Liver (tissue), 9 donors: ENCODE results near the gene DIDO1. TPM values are rescaled to one million over a fixed set of nuclear protein-coding genes. Genes with fewer than 3 reads are reported as not detected.

Experiments used
- DNase-seq: peaks from one replicate; pipeline ENCODE4 v3.0.0-alpha.2; 2017; ENCODE audit warnings: low spot score
- H3K27ac ChIP-seq, 2 donors: one replicate each; pipeline ENCODE4 v1.7.0; 2013; ENCODE audit warnings: inconsistent platforms in 2 of 2, low read length in 2 of 2, control low read depth in 1 of 2, low read depth in 1 of 2, mild to moderate bottlenecking in 1 of 2
- H3K27me3 ChIP-seq, 4 donors: one replicate each; pipeline versions ENCODE4 v1.6.1 to v1.7.0; 2013; ENCODE audit warnings: low read length in 3 of 4, inconsistent platforms in 1 of 4, mild to moderate bottlenecking in 1 of 4, moderate library complexity in 1 of 4; ENCODE audit not compliant: control insufficient read depth in 4 of 4, insufficient read depth in 4 of 4
- H3K36me3 ChIP-seq, 4 donors: one replicate each; pipeline versions ENCODE4 v1.6.1 to v1.7.0; 2013; ENCODE audit warnings: low read length in 3 of 4, mild to moderate bottlenecking in 3 of 4, low read depth in 1 of 4, moderate library complexity in 1 of 4; ENCODE audit not compliant: control insufficient read depth in 4 of 4, insufficient read depth in 3 of 4
- H3K4me1 ChIP-seq, 4 donors: one replicate each; pipeline versions ENCODE4 v1.6.1 to v1.7.0; 2013; ENCODE audit warnings: low read length in 3 of 4, mild to moderate bottlenecking in 3 of 4, moderate library complexity in 1 of 4; ENCODE audit not compliant: control insufficient read depth in 4 of 4, insufficient read depth in 4 of 4
- H3K4me3 ChIP-seq, 3 donors: one replicate each; pipeline versions ENCODE4 v1.6.1 to v1.7.0; 2013; ENCODE audit warnings: low read length in 3 of 3, control low read depth in 1 of 3, low read depth in 1 of 3, mild to moderate bottlenecking in 1 of 3
- H3K9ac ChIP-seq, 2 donors: one replicate each; pipeline ENCODE4 v1.7.0; 2013; ENCODE audit warnings: low read length in 2 of 2, mild to moderate bottlenecking in 2 of 2, moderate library complexity in 2 of 2, control low read depth in 1 of 2, low read depth in 1 of 2
- H3K9me3 ChIP-seq, 4 donors: one replicate each; pipeline versions ENCODE4 v1.6.1 to v1.7.0; 2013; ENCODE audit warnings: low read length in 3 of 4; ENCODE audit not compliant: control insufficient read depth in 4 of 4
- ATF3 ChIP-seq: IDR thresholded peaks from 2 replicates; pipeline ENCODE4 v1.6.1; 2016; ENCODE audit warnings: antibody characterized with exemption
- FOXA1 ChIP-seq: IDR thresholded peaks from 2 replicates; pipeline ENCODE4 v1.6.1; 2016; ENCODE audit warnings: antibody characterized with exemption
- FOXA2 ChIP-seq: IDR thresholded peaks from 2 replicates; pipeline ENCODE4 v1.6.1; 2016; ENCODE audit warnings: antibody characterized with exemption
- GABPA ChIP-seq, 2 donors: IDR thresholded peaks in 1 of 2; conservative IDR thresholded peaks in 1 of 2; 2 replicates each; pipeline ENCODE4 v1.6.1; 2016; ENCODE audit warnings: antibody characterized with exemption in 2 of 2, mild to moderate bottlenecking in 1 of 2, moderate library complexity in 1 of 2
- HNF4A ChIP-seq, 2 donors: conservative IDR thresholded peaks; 2 replicates each; pipeline ENCODE4 v1.6.1; 2016; ENCODE audit warnings: antibody characterized with exemption in 2 of 2, mild to moderate bottlenecking in 2 of 2
- HNF4G ChIP-seq: IDR thresholded peaks from 2 replicates; pipeline ENCODE4 v1.6.1; 2016; ENCODE audit warnings: antibody characterized with exemption
- JUND ChIP-seq, 2 donors: IDR thresholded peaks; 2 replicates each; pipeline ENCODE4 v1.6.1; 2016; ENCODE audit warnings: antibody characterized with exemption in 2 of 2
- MAX ChIP-seq: IDR thresholded peaks from 2 replicates; pipeline ENCODE4 v1.6.1; 2016; ENCODE audit warnings: antibody characterized with exemption
- NR2F2 ChIP-seq: IDR thresholded peaks from 2 replicates; pipeline ENCODE4 v1.6.1; 2016; ENCODE audit warnings: antibody characterized with exemption
- RAD21 ChIP-seq, 2 donors: IDR thresholded peaks; 2 replicates each; pipeline ENCODE4 v1.6.1; 2016; ENCODE audit warnings: antibody characterized with exemption in 2 of 2, mild to moderate bottlenecking in 2 of 2
- REST ChIP-seq: IDR thresholded peaks from 2 replicates; pipeline ENCODE4 v1.6.1; 2016; ENCODE audit warnings: antibody characterized with exemption, mild to moderate bottlenecking
- SP1 ChIP-seq: IDR thresholded peaks from 2 replicates; pipeline ENCODE4 v1.6.1; 2018; ENCODE audit warnings: antibody characterized with exemption, mild to moderate bottlenecking
- TAF1 ChIP-seq: conservative IDR thresholded peaks from 2 replicates; pipeline ENCODE4 v1.6.1; 2016; ENCODE audit warnings: antibody characterized with exemption, mild to moderate bottlenecking
- YY1 ChIP-seq: IDR thresholded peaks from 2 replicates; pipeline ENCODE4 v1.6.1; 2016; ENCODE audit warnings: antibody characterized with exemption, mild to moderate bottlenecking
- WGBS: extraction: QIAGEN DNeasy Blood & Tissue Kit; methylation state at CpG from one replicate; pipeline ENCODE4 v1.1.7; 2013; 5-methylcytosine and 5-hydroxymethylcytosine counted together
- polyA plus RNA-seq, 2 donors: library from polyadenylated mRNA; stranded (reverse) in 1 of 2; unstranded in 1 of 2; fragments of 200-250 nt in 1 of 2; fragments of >200 nt in 1 of 2; fragmentation: Nextera tagmentation in 1 of 2; extraction: Ambion mirVana in 1 of 2; gene quantifications; one replicate each; pipeline versions ENCODE4 v1.2.1 to v1.2.3, GENCODE V29; 2013 to 2015
- total RNA-seq, 2 donors: library from RNA; depleted of rRNA; stranded (reverse); fragments of >200 nt; gene quantifications; one replicate each; pipeline ENCODE4 v1.2.3, GENCODE V29; 2014
- donor health status: healthy.
- donor health status: healthy.
- donor health status: healthy.
- donor health status: healthy.
- donor health status: healthy.

DIDO1 gene
- total and polyA plus RNA-seq, 4 donors, result 10.1 to 43.1 (median 17.4) TPM

GRCh38 chr20:62864207-62864606 lies 62.1 kb downstream of the DIDO1 start:
- peaks cover 7 to 14% (median 12%) of the 10 kb centered on the region in 4 donors for H3K4me1 ChIP-seq
- no peak overlapping the region for H3K27ac ChIP-seq
- H3K9ac ChIP-seq, result no peak overlapping the region
- no peak for TF ChIP-seq NR2F2
- TF ChIP-seq HNF4G, result no peak
- TF ChIP-seq JUND (IDR thresholded peaks at IDR 0.05), result no peak
- H3K36me3 ChIP-seq, result no peaks in the 10 kb centered on the region
- no peak overlapping the region for H3K4me3 ChIP-seq
- DNase-seq, result no peak
- H3K27me3 ChIP-seq, result no peaks in the 10 kb centered on the region
- no peaks in the 10 kb centered on the region for H3K9me3 ChIP-seq
- WGBS, result 95% methylated on average over 7 of the region's 7 CpGs

- 9% methylated on average over 70 of the region's 70 CpGs for WGBS
- TF ChIP-seq MAX, result peak; percentile 76
- TF ChIP-seq TAF1, result no peak
- no peak for TF ChIP-seq JUND (IDR thresholded peaks at IDR 0.05)
- TF ChIP-seq HNF4A (conservative IDR thresholded peaks at IDR 0.05), result peak in 1 of 2 donors; percentile 20
- TF ChIP-seq FOXA1, result no peak
- TF ChIP-seq RAD21 (IDR thresholded peaks at IDR 0.05), result no peak
- peak; percentile 49 for TF ChIP-seq SP1
- TF ChIP-seq ATF3, result no peak
- no peak for TF ChIP-seq REST
- no peak for TF ChIP-seq FOXA2
- no peak for TF ChIP-seq GABPA (IDR thresholded peaks at IDR 0.05 in 1 of 2, conservative IDR thresholded peaks at IDR 0.05 in 1 of 2)
- H3K4me3 ChIP-seq, result peak within 1 kb of the TSS; percentile 11 to 90 (median 31)
- peaks cover 0 to 5% (median 3%) of the 10 kb centered on the region in 4 donors for H3K36me3 ChIP-seq
- peak; percentile 98 for DNase-seq
- no peak within 1 kb of the TSS for H3K27ac ChIP-seq
- H3K4me1 ChIP-seq, result peaks cover 7 to 14% (median 12%) of the 10 kb centered on the region in 4 donors
- H3K27me3 ChIP-seq, result no peaks in the 10 kb centered on the region
- H3K9me3 ChIP-seq, result no peaks in the 10 kb centered on the region
- no peak within 1 kb of the TSS for H3K9ac ChIP-seq
Observed at GRCh38 chr20:62861726-62862336, 64.5 kb downstream of the DIDO1 start, which contains the start of gene TCFL5. Gene TCFL5 (minus strand): TSS chr20:62861822. CDS start chr20:62861670, 152 bp downstream.

GRCh38 chr20:62860924-62861691 lies 65.2 kb downstream of the DIDO1 start:
- peaks cover 0 to 7% (median 4%) of the 10 kb centered on the region in 4 donors for H3K36me3 ChIP-seq
- H3K9me3 ChIP-seq, result no peaks in the 10 kb centered on the region
- H3K27me3 ChIP-seq, result no peaks in the 10 kb centered on the region
- peaks cover 7 to 14% (median 12%) of the 10 kb centered on the region in 4 donors for H3K4me1 ChIP-seq
- TF ChIP-seq ATF3 (no peak), JUND (IDR thresholded peaks at IDR 0.05) (no peak), NR2F2 (no peak), FOXA2 (no peak), HNF4A (conservative IDR thresholded peaks at IDR 0.05) (no peak), REST (no peak), GABPA (IDR thresholded peaks at IDR 0.05 in 1 of 2, conservative IDR thresholded peaks at IDR 0.05 in 1 of 2) (no peak), FOXA1 (no peak), HNF4G (no peak), SP1 (no peak), RAD21 (IDR thresholded peaks at IDR 0.05) (no peak), TAF1 (no peak), YY1 (no peak)
- peak; percentile 49 for DNase-seq
- H3K4me3 ChIP-seq, result peak overlapping the region in 2 of 3 donors; percentile 31 to 90
- H3K9ac ChIP-seq, result no peak overlapping the region
- H3K27ac ChIP-seq, result no peak overlapping the region
- 5% methylated on average over 129 of the region's 129 CpGs for WGBS
